Calu3 (cell line): ENCODE results near the gene HIRA. TPM values are rescaled to one million over a fixed set of nuclear protein-coding genes. Genes with fewer than 3 reads are reported as not detected.

Experiments used
- BruUV-seq: library from RNA; stranded (reverse); fragments of 400-500 nt; replicated peaks from 2 replicates; lab custom pipeline; 2021; lab: Mats Ljungman, UMichigan
- CTCF ChIA-PET: fragments of 300-600 bp; sonication (Branson Sonifier 250); formaldehyde crosslinking; loops from one replicate; lab custom pipeline; 2022; ENCODE audit warnings: antibody characterized with exemption; lab: Charles Lee
- DNase-seq: peaks from one replicate; pipeline ENCODE4 v3.0.0; 2022
- H3K27ac Mint-ChIP-seq: one replicate; pipeline ENCODE4 v1.8.0; 2022; ENCODE audit warnings: mixed read lengths; ENCODE audit not compliant: unreplicated experiment
- H3K27me3 Mint-ChIP-seq: one replicate; pipeline ENCODE4 v1.8.0; 2022; ENCODE audit warnings: mixed read lengths; ENCODE audit not compliant: unreplicated experiment
- H3K36me3 Mint-ChIP-seq: one replicate; pipeline ENCODE4 v1.8.0; 2022; ENCODE audit warnings: mild to moderate bottlenecking, moderate library complexity, mixed read lengths; ENCODE audit not compliant: insufficient read depth, unreplicated experiment
- H3K4me1 Mint-ChIP-seq: one replicate; pipeline ENCODE4 v1.8.0; 2022; ENCODE audit warnings: mild to moderate bottlenecking, low read depth, mixed read lengths; ENCODE audit not compliant: unreplicated experiment
- H3K4me3 Mint-ChIP-seq: one replicate; pipeline ENCODE4 v1.8.0; 2022; ENCODE audit warnings: mild to moderate bottlenecking, low read depth, moderate library complexity, mixed read lengths; ENCODE audit not compliant: unreplicated experiment
- H3K9me3 Mint-ChIP-seq: one replicate; pipeline ENCODE4 v1.8.0; 2022; ENCODE audit warnings: low read depth, mixed read lengths; ENCODE audit not compliant: unreplicated experiment
- intact Hi-C: fragments of 100-400 bp; cut with micrococcal nuclease; formaldehyde crosslinking; loops from one replicate; pipeline ENCODE4 v1.10.0; 2022; ENCODE audit not compliant: unreplicated experiment
- total RNA-seq: library from RNA; stranded (reverse); gene quantifications from 2 replicates; pipeline ENCODE4 v1.2.3, GENCODE V29; 2022
- TF ChIP-seq, protein P1 (sequence below): fragments of 200-600 bp; IDR thresholded peaks from one replicate; pipeline ENCODE4 v1.8.0; 2022; ENCODE audit warnings: antibody characterized with exemption; ENCODE audit not compliant: unreplicated experiment

The HIRA gene
- total RNA-seq, 1 experiment from 2014 or later, result 36.4 TPM

DNA sequence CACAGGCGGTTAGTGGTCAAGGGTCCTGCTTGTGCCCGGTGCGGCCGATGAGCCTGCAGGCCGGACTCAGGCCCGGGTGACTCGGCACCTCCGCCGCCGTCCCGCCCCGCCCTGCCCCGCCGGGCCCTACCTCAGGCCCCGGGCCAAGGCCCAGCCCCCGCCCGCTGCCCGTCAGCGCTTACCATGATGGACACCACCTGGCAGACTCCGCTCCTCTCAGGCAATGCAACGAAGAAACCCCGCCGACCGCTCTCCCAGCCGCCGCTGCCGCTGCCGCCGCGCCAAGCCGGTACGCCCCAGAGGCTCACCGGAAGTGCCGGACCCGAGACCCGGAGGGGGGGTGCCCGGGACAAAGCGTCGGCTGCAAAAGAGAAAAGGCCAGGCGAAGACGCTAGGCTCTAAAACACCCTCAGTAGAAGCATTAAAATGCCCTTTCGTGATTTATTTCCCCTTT lies 47.4 kb upstream of the HIRA start, which contains the start of gene UFD1:
Gene UFD1, minus strand, starts transcription at position 293 of the 454 bp plus-strand sequence. Its CDS starts 108 bp downstream, at position 185.
- peak within 1 kb of the TSS; percentile 80 for H3K4me3 Mint-ChIP-seq
- intact Hi-C loops, result no loop called here
- no peaks in the 10 kb centered on the region for H3K9me3 Mint-ChIP-seq
- DNase-seq, result peak; percentile 82
- H3K36me3 Mint-ChIP-seq, result peaks cover 43% of the 10 kb centered on the region
- peak within 1 kb of the TSS; percentile 100 for H3K27ac Mint-ChIP-seq
- no TSS peak for BruUV-seq
- CTCF ChIA-PET, result interaction anchor here (0.6 to 1.0 kb wide), 4 partner anchors 13 to 456 kb away, joined by 3 to 4 read pairs (median 4); partner anchors contain the start of gene ESS2
- TF ChIP-seq, protein P1, sequence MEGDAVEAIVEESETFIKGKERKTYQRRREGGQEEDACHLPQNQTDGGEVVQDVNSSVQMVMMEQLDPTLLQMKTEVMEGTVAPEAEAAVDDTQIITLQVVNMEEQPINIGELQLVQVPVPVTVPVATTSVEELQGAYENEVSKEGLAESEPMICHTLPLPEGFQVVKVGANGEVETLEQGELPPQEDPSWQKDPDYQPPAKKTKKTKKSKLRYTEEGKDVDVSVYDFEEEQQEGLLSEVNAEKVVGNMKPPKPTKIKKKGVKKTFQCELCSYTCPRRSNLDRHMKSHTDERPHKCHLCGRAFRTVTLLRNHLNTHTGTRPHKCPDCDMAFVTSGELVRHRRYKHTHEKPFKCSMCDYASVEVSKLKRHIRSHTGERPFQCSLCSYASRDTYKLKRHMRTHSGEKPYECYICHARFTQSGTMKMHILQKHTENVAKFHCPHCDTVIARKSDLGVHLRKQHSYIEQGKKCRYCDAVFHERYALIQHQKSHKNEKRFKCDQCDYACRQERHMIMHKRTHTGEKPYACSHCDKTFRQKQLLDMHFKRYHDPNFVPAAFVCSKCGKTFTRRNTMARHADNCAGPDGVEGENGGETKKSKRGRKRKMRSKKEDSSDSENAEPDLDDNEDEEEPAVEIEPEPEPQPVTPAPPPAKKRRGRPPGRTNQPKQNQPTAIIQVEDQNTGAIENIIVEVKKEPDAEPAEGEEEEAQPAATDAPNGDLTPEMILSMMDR, result no peak
- H3K27me3 Mint-ChIP-seq, result no peaks in the 10 kb centered on the region
- peaks cover 31% of the 10 kb centered on the region for H3K4me1 Mint-ChIP-seq

DNA sequence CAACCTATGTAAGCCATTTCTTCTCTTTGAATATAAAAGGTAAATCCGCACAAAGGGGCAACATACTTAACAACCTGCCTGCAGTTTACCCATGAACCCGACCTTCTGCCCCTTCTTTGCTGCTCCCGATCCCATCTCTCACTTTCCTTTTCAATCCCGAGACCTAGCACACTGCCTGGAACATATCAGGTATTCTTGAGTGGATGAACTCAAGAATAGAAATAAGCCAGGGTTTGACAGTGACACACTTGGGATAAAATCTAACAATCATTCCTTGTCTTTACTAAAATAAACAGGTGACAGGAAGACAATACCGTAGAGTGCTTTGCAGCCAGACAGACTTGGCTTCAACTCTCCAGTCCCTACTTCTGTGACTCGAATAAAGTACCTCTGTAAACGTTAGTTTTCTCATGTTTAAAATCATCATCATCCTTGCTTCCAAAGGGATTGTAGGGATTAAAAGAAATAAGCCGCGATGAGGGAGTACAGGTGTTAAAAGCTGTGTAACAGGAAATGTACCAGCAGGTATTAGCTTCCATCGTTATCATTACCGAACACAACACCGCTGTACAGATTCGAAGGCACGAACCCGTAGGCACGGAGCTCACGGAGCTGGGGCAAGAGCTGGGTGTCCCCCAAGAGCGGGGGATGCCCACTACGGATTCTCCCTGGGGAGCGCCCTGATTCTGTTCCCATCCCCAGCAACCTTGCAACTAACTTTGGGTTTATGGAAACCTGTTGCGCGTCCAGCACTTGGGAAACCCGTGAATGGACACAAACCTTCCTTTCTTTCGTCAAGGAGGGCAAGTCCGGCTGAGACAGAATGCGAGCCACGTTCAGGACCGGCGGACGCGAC lies 46.7 kb upstream of the HIRA start:
- intact Hi-C loops, result no loop called here
- Mint-ChIP-seq H3K36me3 (peaks cover 47% of the 10 kb centered on the region), H3K4me3 (peak overlapping the region; percentile 80), H3K27me3 (no peaks in the 10 kb centered on the region), H3K4me1 (peaks cover 31% of the 10 kb centered on the region), H3K9me3 (no peaks in the 10 kb centered on the region), H3K27ac (peak overlapping the region; percentile 100)
- TF ChIP-seq, protein P1, result no peak
- TSS peak; percentile 50 for BruUV-seq
- CTCF ChIA-PET, result interaction anchor here (0.8 to 1.2 kb wide), 6 partner anchors 9 to 334 kb away, joined by 3 to 5 read pairs (median 4); partner anchors contain the start of genes ESS2 and SLC25A1
- DNase-seq, result no peak

DNA sequence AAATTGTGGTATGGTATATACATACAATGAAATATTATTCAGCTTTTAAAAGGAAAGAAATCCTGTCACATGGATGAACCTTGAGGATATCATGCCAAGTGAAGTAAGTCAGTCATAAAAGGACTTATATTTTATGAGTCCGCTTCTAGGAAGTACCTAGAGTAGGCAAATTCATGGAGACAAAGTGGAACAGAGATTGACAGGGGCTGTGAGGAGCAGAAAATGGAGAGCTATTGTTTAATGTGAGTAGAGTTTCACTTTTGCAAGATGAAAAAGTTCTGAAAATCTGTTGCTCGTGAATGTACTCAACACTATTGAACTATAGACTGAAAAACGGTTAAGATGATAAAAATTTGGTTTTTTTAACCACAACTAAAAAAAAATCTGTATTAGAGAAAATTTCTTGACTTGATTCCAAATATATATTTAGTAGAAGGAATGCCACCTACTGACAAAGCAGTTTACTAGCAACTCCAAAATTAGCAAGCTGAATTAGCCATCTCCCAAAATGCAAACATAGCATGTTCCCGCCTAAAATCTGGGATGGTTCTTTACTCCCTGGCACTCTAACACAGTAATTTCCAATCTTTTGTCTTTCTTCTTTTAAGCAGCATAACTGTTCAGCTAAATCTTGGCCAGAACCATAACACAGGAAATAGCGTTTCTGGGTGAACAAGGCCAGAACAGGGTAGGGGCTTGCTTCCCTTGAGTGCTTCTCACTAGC lies 46.0 kb upstream of the HIRA start:
- CTCF ChIA-PET, result interaction anchor here (0.8 to 1.2 kb wide), 6 partner anchors 10 to 333 kb away, joined by 3 to 5 read pairs (median 4); partner anchors contain the start of genes ESS2 and SLC25A1
- intact Hi-C loops, result no loop called here
- H3K27ac Mint-ChIP-seq, result peak overlapping the region; percentile 100
- DNase-seq, result no peak
- H3K27me3 Mint-ChIP-seq, result no peaks in the 10 kb centered on the region
- TF ChIP-seq, protein P1, result no peak
- peaks cover 49% of the 10 kb centered on the region for H3K36me3 Mint-ChIP-seq
- H3K4me1 Mint-ChIP-seq, result peaks cover 31% of the 10 kb centered on the region
- H3K4me3 Mint-ChIP-seq, result peak overlapping the region; percentile 80
- BruUV-seq, result no TSS peak
- H3K9me3 Mint-ChIP-seq, result no peaks in the 10 kb centered on the region

DNA sequence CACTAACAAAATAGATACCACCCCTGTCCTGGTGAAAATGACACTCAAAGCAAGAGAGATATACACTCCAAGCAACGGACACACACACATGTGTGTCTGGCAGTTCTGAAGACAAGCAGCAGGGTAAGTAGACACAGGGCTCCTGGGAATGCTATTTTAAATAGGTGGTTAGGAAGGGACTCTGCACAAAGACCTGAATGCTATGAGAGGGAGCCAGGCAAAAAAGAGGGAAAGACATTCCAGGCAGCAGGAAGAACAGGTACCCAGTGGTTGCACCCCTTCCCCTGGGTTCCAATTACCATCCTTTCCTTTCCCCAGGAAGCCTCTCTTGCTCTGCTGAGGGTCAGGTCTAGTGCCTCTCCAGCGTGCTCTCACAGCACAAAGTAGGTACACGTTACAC lies 44.5 kb upstream of the HIRA start:
- CTCF ChIA-PET, result interaction anchor here (0.7 kb wide), 1 partner anchor 1182 kb away, joined by 7 read pairs; no protein-coding TSS in a partner anchor
- Mint-ChIP-seq H3K4me1 (peaks cover 30% of the 10 kb centered on the region), H3K36me3 (peaks cover 64% of the 10 kb centered on the region), H3K27me3 (no peaks in the 10 kb centered on the region), H3K27ac (no peak overlapping the region), H3K9me3 (no peaks in the 10 kb centered on the region), H3K4me3 (no peak overlapping the region)
- TF ChIP-seq, protein P1, result no peak
- no peak for DNase-seq
- intact Hi-C loops, result no loop called here
- no TSS peak for BruUV-seq
